SH-SY5Y (cell line): ENCODE measurements around the gene MYH10.

ENCODE experiments used
- GATA2 ChIP-seq: IDR thresholded peaks from 2 replicates; pipeline ENCODE4 v1.6.1; 2011; ENCODE audit warnings: mild to moderate bottlenecking, low read depth, low read length
- GATA3 ChIP-seq: IDR thresholded peaks from 2 replicates; pipeline ENCODE4 v1.6.1; 2011; ENCODE audit warnings: low read depth, mild to moderate bottlenecking, low read length, moderate library complexity

DNA sequence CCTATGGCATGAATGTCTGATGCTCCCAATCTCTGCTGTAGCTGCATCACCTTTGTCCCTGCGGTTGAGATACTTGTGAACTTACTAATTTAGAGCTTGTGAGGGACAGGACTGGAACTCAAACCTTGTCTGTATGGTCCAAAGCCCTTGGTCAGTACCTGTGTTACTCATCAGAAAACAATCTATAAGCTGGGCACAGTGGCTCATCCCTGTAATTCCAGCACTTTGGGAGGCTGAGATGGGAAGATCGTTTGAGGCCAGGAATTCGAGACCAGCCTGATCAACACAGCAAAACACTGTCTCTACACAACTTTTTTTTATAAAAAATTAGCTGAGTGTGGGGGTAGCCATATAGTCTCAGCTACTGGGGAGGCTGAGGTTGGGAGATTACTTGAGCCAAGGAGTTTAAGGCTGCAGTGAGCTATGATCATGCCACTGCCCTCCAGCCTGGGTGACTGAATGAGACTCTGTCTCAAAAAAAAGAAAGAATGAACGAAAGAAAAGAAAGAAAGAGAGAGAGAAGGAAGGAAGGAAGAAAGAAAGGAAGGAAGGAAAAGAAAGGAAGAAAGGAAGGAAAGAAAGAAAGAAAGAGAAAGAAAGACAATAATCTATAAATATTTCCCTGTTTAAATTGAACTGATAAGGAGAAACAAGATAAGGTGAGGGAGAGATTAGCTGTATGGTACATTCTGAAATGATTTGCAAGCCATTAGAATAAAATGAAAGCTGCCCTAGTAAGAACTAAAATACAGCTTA lies 31.7 kb upstream of the MYH10 start:
- TF ChIP-seq GATA3 = no peak
- TF ChIP-seq GATA2 = no peak
